SK-N-MC (cell line): ENCODE measurements around the gene TASP1.

Source experiments
- DNase-seq: peaks from one replicate; pipeline ENCODE4 v3.0.0-alpha.2; 2011; ENCODE audit warnings: low read depth, low spot score
- H3K27ac ChIP-seq: fragments of 200-600 bp; sonication (generic); 2 replicates; pipeline ENCODE4 v1.5.1; 2016; ENCODE audit warnings: mixed run types
- H3K36me3 ChIP-seq: fragments of 200-600 bp; sonication (generic); 2 replicates; pipeline ENCODE4 v1.6.1; 2017; ENCODE audit warnings: antibody characterized with exemption, low read length, mixed read lengths; ENCODE audit not compliant: insufficient read depth
- H3K4me3 ChIP-seq: fragments of 200-600 bp; sonication (generic); 2 replicates; pipeline ENCODE4 v1.5.1; 2016
- H3K9ac ChIP-seq: fragments of 200-600 bp; sonication (generic); 2 replicates; pipeline ENCODE4 v1.8.0; 2017; ENCODE audit warnings: mixed run types, mixed read lengths; ENCODE audit not compliant: insufficient read length
- H3K9me3 ChIP-seq: fragments of 200-600 bp; sonication (generic); 2 replicates; pipeline ENCODE4 v1.6.1; 2017; ENCODE audit warnings: low read depth, mild to moderate bottlenecking, antibody characterized with exemption, low read length, moderate library complexity, mixed read lengths
- EZH2 ChIP-seq: fragments of 200-600 bp; sonication (generic); IDR thresholded peaks from one replicate; pipeline ENCODE4 v1.6.1; 2017; ENCODE audit warnings: antibody characterized with exemption
- FOXP2 ChIP-seq: optimal IDR thresholded peaks from 2 replicates; pipeline ENCODE3; 2011; ENCODE audit warnings: mild to moderate bottlenecking, moderate library complexity; ENCODE audit not compliant: insufficient read depth; ENCODE audit errors: extremely low read length, control extremely low read depth
- POLR2AphosphoS5 ChIP-seq: IDR thresholded peaks from 2 replicates; pipeline ENCODE4 v1.6.1; 2012; ENCODE audit warnings: mild to moderate bottlenecking, low read depth, low read length, borderline replicate concordance

TASP1 gene

GRCh38 chr20:13356591-13356990 lies 282.1 kb downstream of the TASP1 start:
- Histone ChIP-seq H3K36me3 (no peaks in the 10 kb centered on the region), H3K4me3 (no peak overlapping the region), H3K9me3 (no peaks in the 10 kb centered on the region), H3K27ac (no peak overlapping the region), H3K9ac (no peak overlapping the region)
- DNase-seq, result no peak
- TF ChIP-seq EZH2 (no peak), POLR2AphosphoS5 (no peak)

GRCh38 chr20:13355941-13356486 lies 282.7 kb downstream of the TASP1 start:
- no peaks in the 10 kb centered on the region for H3K36me3 ChIP-seq
- no peak for DNase-seq
- no peak overlapping the region for H3K9ac ChIP-seq
- no peaks in the 10 kb centered on the region for H3K9me3 ChIP-seq
- no peak for TF ChIP-seq POLR2AphosphoS5
- no peak for TF ChIP-seq FOXP2
- TF ChIP-seq EZH2, result no peak
- H3K4me3 ChIP-seq, result no peak overlapping the region
- H3K27ac ChIP-seq, result no peak overlapping the region

- no peak overlapping the region for H3K4me3 ChIP-seq
- DNase-seq, result no peak
- no peak overlapping the region for H3K27ac ChIP-seq
- TF ChIP-seq EZH2, result no peak
- TF ChIP-seq POLR2AphosphoS5, result no peak
- no peak for TF ChIP-seq FOXP2
- H3K36me3 ChIP-seq, result no peaks in the 10 kb centered on the region
- H3K9me3 ChIP-seq, result no peaks in the 10 kb centered on the region
- no peak overlapping the region for H3K9ac ChIP-seq
Measured at GRCh38 chr20:13355411-13355810, 283.3 kb downstream of the TASP1 start.

GRCh38 chr20:13353261-13353945 lies 285.3 kb downstream of the TASP1 start:
- no peak overlapping the region for H3K9ac ChIP-seq
- no peak for DNase-seq
- H3K9me3 ChIP-seq, result no peaks in the 10 kb centered on the region
- TF ChIP-seq EZH2 (no peak), FOXP2 (no peak), POLR2AphosphoS5 (no peak)
- no peaks in the 10 kb centered on the region for H3K36me3 ChIP-seq
- no peak overlapping the region for H3K4me3 ChIP-seq
- H3K27ac ChIP-seq, result no peak overlapping the region

GRCh38 chr20:13349235-13349604 lies 289.5 kb downstream of the TASP1 start:
- no peaks in the 10 kb centered on the region for H3K9me3 ChIP-seq
- H3K9ac ChIP-seq, result no peak overlapping the region
- no peak overlapping the region for H3K4me3 ChIP-seq
- no peak overlapping the region for H3K27ac ChIP-seq
- no peaks in the 10 kb centered on the region for H3K36me3 ChIP-seq
- no peak for DNase-seq
- TF ChIP-seq POLR2AphosphoS5 (no peak), EZH2 (no peak), FOXP2 (no peak)

- no peak for TF ChIP-seq EZH2
- no peak for TF ChIP-seq POLR2AphosphoS5
- TF ChIP-seq FOXP2, result no peak
- no peak overlapping the region for H3K27ac ChIP-seq
- H3K9me3 ChIP-seq, result no peaks in the 10 kb centered on the region
- H3K36me3 ChIP-seq, result no peaks in the 10 kb centered on the region
- DNase-seq, result no peak
- H3K4me3 ChIP-seq, result no peak overlapping the region
- no peak overlapping the region for H3K9ac ChIP-seq
Measured at GRCh38 chr20:13348311-13349234, 290.2 kb downstream of the TASP1 start.

GRCh38 chr20:13344671-13345070 lies 294.1 kb downstream of the TASP1 start:
- no peaks in the 10 kb centered on the region for H3K36me3 ChIP-seq
- H3K9ac ChIP-seq, result no peak overlapping the region
- TF ChIP-seq EZH2, result no peak
- no peak for TF ChIP-seq FOXP2
- TF ChIP-seq POLR2AphosphoS5, result no peak
- H3K27ac ChIP-seq, result no peak overlapping the region
- no peak for DNase-seq
- H3K9me3 ChIP-seq, result no peaks in the 10 kb centered on the region
- no peak overlapping the region for H3K4me3 ChIP-seq

GRCh38 chr20:13342469-13343242 lies 296.1 kb downstream of the TASP1 start:
- Histone ChIP-seq H3K9ac (no peak overlapping the region), H3K27ac (no peak overlapping the region), H3K36me3 (no peaks in the 10 kb centered on the region), H3K9me3 (no peaks in the 10 kb centered on the region), H3K4me3 (no peak overlapping the region)
- DNase-seq, result no peak
- TF ChIP-seq POLR2AphosphoS5 (no peak), EZH2 (no peak), FOXP2 (no peak)
